Transverse colon (tissue), 4 donors: ENCODE results near the gene MYH11.

Experiments used
- CTCF ChIP-seq, 5 experiments: fragments of 200-600 bp in 3 of 5; fragments of 450-650 bp in 2 of 5; sonication (generic) in 3 of 5; IDR thresholded peaks; 1 replicate in 2 of 5; 2 replicates in 3 of 5; pipeline ENCODE4 v1.5.1; 2016 to 2017; ENCODE audit warnings: antibody characterized with exemption in 5 of 5, inconsistent platforms in 3 of 5, mild to moderate bottlenecking in 2 of 5, moderate library complexity in 1 of 5
- EP300 ChIP-seq: sonication (generic); formaldehyde crosslinking; IDR thresholded peaks from one replicate; pipeline ENCODE4 v1.6.1; 2017; ENCODE audit warnings: antibody characterized with exemption, low read depth
- POLR2A ChIP-seq: fragments of 450-650 bp; IDR thresholded peaks from one replicate; pipeline ENCODE4 v1.6.1; 2016; ENCODE audit warnings: antibody characterized with exemption, mild to moderate bottlenecking, moderate library complexity
- POLR2AphosphoS5 ChIP-seq, 3 donors: sonication (generic); formaldehyde crosslinking; IDR thresholded peaks; one replicate each; pipeline ENCODE4 v1.6.1; 2016; ENCODE audit warnings: antibody characterized with exemption in 3 of 3

- TF ChIP-seq CTCF (IDR thresholded peaks at IDR 0.05) (no peak), EP300 (no peak), POLR2A (no peak), POLR2AphosphoS5 (IDR thresholded peaks at IDR 0.05) (peak in 2 of 3 donors; percentile 20 to 40)
These were observed 45.1 kb downstream of the MYH11 start for GRCh38 chr16:15811481-15812400.
